ENCODE measurements around the gene HOXB7. TPM values are rescaled to one million over a fixed set of nuclear protein-coding genes. Genes with fewer than 3 reads are reported as not detected.

The HOXB7 gene
- total RNA-seq, 2 experiments from 2014 or later: 1.7 TPM

DNA sequence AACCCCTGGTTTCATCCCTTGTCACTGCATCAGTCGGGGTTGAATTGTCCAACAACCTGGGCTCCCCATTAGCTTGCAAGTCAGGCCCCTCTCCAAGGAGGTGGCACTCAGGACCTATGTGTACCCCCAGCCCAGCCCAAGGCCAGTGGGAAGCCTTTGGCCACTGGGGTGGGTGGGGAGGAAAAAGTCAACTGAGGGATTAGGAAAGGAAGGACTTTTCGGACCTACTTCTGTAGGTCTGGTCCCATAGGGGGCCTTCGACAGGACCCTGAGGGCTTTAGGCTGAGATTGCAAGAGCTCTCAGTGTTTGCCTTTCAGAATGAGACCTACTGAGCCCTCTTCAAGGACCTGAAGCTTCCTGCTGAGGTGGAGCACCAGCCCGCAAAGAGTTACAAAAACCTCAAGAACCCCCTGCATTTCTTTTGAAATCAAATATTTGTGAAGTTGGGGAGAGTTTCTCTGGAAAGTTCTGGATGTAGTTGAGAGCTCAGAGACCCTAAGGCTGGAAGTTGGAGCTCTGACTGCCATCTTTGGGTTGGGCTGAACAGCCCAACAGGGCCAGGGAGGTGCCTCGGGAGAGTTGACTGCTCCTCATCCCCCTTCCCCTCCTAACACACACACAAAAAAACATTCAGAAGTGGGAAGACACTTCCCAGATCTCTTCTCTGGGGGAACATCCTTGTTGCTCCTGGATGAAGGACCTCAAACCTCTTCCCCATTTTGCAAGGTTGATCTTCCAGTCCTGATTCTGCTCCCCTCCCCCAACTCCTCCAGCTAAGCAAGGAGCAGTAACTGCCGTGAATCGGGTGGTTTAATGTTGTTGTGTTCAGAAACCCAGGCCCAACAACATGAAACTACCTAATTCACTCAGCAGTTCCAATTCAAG, 21.1 kb upstream of the HOXB7 start:
- H3K9me3 Mint-ChIP-seq (ENCODE audit: low read depth): no peaks in the 10 kb centered on the region
- ATAC-seq: peak; percentile 54
- peak; percentile 65 for DNase-seq
- H3K4me1 Mint-ChIP-seq: peaks cover 37% of the 10 kb centered on the region
- H3K4me3 Mint-ChIP-seq: peak overlapping the region; percentile 64
- CTCF ChIA-PET: interaction anchor here (0.6 to 13.1 kb wide), 15 partner anchors 9 to 551 kb away, joined by 3 to 190 read pairs (median 5); partner anchors contain the start of gene HOXB9
- H3K27me3 Mint-ChIP-seq: peaks cover 85% of the 10 kb centered on the region
- H3K36me3 Mint-ChIP-seq: peaks cover 3% of the 10 kb centered on the region
- H3K27ac Mint-ChIP-seq: peak overlapping the region; percentile 88

DNA sequence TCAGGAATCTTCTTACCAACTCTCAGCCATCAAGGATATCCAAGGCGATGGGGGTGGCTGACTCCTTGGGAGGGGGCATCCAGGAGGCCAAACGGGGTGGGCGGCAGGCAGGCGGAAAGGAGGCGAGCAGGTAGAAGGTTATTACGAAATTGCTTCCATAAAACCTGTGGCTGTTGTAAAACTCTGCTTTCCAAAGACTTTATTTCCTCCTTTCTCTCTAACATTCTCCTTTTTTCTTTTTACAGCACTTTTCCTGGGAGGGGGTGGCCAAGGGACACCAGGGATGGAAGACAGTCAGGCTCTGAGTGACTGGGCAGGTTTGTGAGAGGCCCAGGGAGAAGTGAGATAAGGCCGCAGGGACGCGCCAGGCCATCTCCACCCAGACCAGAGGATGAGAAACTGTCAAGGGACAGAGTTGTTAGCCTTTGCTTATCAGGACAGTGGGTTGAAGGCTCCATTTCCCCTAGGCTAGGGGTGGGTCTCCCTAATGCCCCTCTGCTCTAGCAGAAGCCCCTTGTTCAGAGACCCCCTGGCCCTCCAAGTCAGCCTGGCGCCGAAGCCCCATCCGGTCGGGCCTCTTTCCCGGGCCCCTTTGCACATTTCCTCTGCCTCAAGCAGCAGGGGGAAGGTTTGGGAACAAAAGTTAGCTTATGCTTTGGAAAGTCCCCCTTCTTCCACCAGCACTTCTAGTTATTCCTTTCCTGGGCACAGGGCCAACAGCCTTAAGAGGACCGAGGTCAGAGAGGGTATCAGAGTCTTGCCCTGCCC, 20.3 kb upstream of the HOXB7 start:
- H3K9me3 Mint-ChIP-seq (ENCODE audit: low read depth): no peaks in the 10 kb centered on the region
- H3K36me3 Mint-ChIP-seq: peaks cover 3% of the 10 kb centered on the region
- peaks cover 82% of the 10 kb centered on the region for H3K27me3 Mint-ChIP-seq
- no peak for DNase-seq
- CTCF ChIA-PET: interaction anchor here (0.8 to 13.1 kb wide), 4 partner anchors 8 to 253 kb away, joined by 3 to 190 read pairs (median 5); partner anchors contain the start of gene HOXB9
- H3K27ac Mint-ChIP-seq: peak overlapping the region; percentile 88
- peaks cover 37% of the 10 kb centered on the region for H3K4me1 Mint-ChIP-seq
- no peak overlapping the region for H3K4me3 Mint-ChIP-seq
- no peak for ATAC-seq

DNA sequence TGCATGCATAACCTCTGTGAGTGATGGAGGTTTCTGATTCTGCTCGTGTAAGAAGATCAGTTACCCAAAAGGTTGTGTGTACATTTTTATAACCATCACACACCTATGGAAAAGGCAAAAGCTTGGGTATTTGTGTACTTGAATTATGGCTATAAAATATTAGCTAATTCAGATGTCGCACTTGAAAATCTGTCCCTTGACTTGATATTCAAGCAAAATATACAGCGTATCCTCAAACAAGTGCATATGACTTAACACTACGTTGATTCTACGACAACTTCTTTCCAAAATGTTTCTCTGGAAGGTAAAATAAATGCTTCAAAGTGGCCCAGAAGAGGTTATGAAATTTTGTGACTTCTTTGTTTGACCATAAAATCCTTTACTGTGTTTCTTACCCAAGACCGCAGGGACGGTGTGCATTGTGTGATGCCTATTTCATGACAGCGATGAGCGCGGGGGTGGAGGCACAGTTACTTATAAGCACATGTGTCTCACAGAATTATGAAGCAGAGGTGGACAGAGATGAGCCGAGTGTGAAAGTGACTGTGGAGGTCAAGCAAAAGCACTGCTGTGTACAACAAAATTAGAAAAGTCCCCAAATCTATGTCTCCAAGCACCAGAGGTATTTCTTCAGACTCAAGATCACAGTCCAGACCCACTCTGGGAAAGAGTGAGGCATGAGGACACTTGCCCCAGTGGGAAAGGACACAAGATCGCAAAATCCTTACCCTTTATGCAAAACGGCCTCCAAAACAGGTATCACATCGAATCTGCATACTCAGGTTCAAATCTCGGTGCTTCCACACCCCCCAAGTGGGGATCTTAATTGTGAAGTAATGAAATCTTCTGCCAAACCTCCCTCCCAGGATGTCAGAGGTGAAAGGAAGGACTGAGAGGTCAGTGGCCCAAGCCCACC, 19.4 kb upstream of the HOXB7 start:
- no peak overlapping the region for H3K27ac Mint-ChIP-seq

DNA sequence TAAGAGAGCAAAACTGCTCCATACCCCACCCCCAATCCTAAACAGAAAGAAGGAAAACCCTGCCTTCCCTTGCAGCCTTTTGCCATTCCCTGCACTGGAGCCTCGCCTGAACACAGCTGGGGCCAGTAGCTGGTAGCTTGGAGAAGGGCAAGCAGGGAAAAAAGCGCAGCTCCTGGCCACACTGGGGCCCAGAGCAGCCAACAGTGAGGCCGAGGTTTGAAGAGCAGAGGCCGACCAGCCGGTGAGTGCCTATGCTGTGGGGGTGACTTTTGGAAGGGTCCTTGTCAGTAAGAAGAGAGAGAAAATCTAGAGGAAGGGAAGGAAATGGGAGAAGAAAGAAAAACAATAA, 18.6 kb upstream of the HOXB7 start:
- H3K4me3 Mint-ChIP-seq: no peak overlapping the region
- no peak overlapping the region for H3K27ac Mint-ChIP-seq
- peaks cover 38% of the 10 kb centered on the region for H3K4me1 Mint-ChIP-seq
- DNase-seq (no peak), ATAC-seq (no peak)
- peaks cover 73% of the 10 kb centered on the region for H3K27me3 Mint-ChIP-seq
- peaks cover 3% of the 10 kb centered on the region for H3K36me3 Mint-ChIP-seq
- CTCF ChIA-PET: interaction anchor here (1.2 to 2.4 kb wide), 3 partner anchors 11 to 36 kb away, joined by 4 to 14 read pairs (median 5); partner anchors contain the start of gene HOXB5
- no peaks in the 10 kb centered on the region for H3K9me3 Mint-ChIP-seq (ENCODE audit: low read depth)

More for the DNA sequence above, 19.4 kb upstream of the HOXB7 start:
- ATAC-seq (no peak), DNase-seq (no peak)
- Mint-ChIP-seq H3K4me1 (peaks cover 40% of the 10 kb centered on the region), H3K9me3 (ENCODE audit: low read depth) (no peaks in the 10 kb centered on the region), H3K27me3 (peaks cover 78% of the 10 kb centered on the region), H3K36me3 (peaks cover 3% of the 10 kb centered on the region), H3K4me3 (no peak overlapping the region)
- CTCF ChIA-PET: interaction anchor here (1.2 to 2.4 kb wide), 3 partner anchors 12 to 37 kb away, joined by 4 to 14 read pairs (median 5); partner anchors contain the start of gene HOXB5

DNA sequence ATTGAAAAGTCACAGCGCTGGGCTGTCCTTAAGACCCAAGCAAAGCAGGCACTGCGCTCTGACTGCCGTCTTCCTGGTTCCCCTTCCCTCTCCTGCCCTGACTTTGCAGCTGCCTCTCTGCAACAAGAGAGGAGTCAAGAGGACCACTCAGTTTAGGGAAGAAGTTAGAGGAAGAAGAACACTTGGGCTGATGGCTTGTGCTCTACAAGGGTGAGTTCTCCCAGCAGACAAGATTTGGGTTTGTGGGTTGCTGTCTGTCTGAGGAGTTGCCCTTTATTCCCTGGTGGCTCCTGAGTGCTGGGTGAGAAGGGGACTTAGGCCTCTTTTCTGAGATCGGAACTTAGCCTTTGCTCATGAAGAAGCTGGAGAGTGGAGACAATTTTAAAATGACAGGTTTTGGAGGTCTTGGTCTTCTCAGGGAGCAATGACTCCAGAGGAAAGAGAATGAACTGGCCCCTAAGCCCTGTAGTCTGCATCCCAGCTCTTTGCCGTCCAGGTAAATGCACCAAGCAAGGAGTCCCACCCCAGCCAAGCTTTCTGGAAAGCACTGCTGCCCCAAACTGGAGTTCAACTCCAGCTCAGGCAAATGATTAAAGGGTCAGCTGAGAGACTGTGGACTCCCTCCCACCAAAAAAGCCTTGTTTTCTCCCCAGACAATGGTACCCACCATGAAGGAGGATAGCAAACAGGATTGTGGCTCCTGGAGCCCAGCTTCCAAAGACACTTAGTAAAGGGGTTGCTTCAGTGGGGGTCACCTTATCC, 18.0 kb upstream of the HOXB7 start:
- peaks cover 3% of the 10 kb centered on the region for H3K36me3 Mint-ChIP-seq
- DNase-seq (no peak), ATAC-seq (no peak)
- no peak overlapping the region for H3K27ac Mint-ChIP-seq
- no peak overlapping the region for H3K4me3 Mint-ChIP-seq
- H3K4me1 Mint-ChIP-seq: peaks cover 38% of the 10 kb centered on the region
- H3K27me3 Mint-ChIP-seq: peaks cover 73% of the 10 kb centered on the region
- CTCF ChIA-PET: interaction anchor here (1.2 to 2.4 kb wide), 3 partner anchors 10 to 36 kb away, joined by 4 to 14 read pairs (median 5); partner anchors contain the start of gene HOXB5
- no peaks in the 10 kb centered on the region for H3K9me3 Mint-ChIP-seq (ENCODE audit: low read depth)

DNA sequence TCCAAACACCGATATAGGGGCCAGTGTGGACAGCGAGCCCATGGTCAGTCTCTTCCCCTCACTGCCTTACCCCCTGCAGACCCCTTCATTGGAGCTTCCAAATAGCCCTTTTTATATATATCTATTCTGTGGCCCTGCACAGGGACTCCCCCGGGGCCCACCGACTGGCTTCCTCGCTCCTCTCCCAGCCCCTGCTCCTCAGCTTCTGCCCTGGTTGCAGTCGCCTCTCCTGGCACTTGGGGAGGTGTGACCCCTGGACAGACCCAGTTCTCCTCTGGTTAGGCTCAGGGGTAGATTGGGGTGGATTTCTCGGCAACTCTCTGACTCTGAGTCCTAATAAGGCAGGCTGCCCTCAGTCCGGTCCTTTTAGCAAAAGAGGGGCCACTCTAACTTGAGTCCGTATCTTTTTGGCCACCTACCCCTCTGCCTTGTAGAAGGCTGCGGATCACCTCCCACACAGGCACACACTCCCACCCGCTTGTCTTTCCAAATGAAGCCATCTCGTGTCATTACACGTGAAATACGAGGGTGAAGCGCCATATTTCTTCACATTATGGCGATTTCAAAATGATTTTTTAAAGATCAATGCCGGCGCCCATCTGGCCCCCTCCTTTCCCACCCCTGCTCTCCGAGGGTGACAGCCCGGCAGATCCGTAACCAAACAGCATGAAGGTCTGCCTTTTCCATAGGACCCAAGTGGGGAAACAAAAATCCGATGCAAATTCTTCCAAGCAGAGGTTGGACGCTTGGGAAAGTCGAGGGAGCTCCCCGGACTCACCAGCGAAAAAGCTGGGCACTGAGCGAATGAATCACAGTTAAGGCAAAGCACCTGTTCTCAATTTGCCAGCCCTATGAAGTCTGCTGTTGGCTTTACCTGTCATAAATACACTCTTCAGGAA, 17.1 kb upstream of the HOXB7 start:
- Mint-ChIP-seq H3K4me1 (peaks cover 38% of the 10 kb centered on the region), H3K36me3 (peaks cover 2% of the 10 kb centered on the region), H3K27ac (no peak overlapping the region), H3K9me3 (ENCODE audit: low read depth) (no peaks in the 10 kb centered on the region), H3K4me3 (no peak overlapping the region), H3K27me3 (peaks cover 74% of the 10 kb centered on the region)
- ATAC-seq (no peak), DNase-seq (no peak)
- CTCF ChIA-PET: interaction anchor here (2.1 to 11.2 kb wide), 3 partner anchors 9 to 35 kb away, joined by 4 to 190 read pairs (median 14); partner anchors contain the start of gene HOXB5

DNA sequence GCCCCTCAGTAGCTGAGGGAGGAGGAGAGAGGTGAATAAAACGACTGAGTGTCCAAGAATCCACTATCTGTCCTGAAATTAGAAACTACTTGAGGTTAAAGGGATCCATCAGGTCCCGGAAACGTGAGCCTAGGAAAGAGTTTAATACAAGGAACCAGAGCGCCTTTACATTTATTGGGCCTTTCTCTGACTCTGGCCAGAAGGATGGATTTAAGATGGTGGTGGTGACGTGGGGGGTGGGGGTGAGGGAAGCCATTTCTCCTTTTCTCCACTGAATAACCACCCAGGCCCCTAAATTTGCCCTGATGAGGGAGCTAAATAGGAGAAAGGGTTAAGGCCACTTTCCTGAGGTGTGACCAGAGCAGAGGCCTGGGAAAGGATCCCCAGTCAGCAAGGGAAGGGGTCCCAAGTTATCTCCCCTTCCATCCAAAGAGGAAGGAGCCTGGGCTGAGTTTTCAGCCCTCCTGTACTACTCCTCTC, 16.3 kb upstream of the HOXB7 start:
- ATAC-seq (no peak), DNase-seq (no peak)
- no peaks in the 10 kb centered on the region for H3K9me3 Mint-ChIP-seq (ENCODE audit: low read depth)
- peak overlapping the region; percentile 75 for H3K4me3 Mint-ChIP-seq
- peak overlapping the region; percentile 87 for H3K27ac Mint-ChIP-seq
- peaks cover 31% of the 10 kb centered on the region for H3K4me1 Mint-ChIP-seq
- peaks cover 2% of the 10 kb centered on the region for H3K36me3 Mint-ChIP-seq
- H3K27me3 Mint-ChIP-seq: peaks cover 75% of the 10 kb centered on the region
- CTCF ChIA-PET: interaction anchor here (1.4 to 11.2 kb wide), 4 partner anchors 10 to 656 kb away, joined by 6 to 190 read pairs (median 6); partner anchors contain the start of genes CDK5RAP3 and HOXB5

DNA sequence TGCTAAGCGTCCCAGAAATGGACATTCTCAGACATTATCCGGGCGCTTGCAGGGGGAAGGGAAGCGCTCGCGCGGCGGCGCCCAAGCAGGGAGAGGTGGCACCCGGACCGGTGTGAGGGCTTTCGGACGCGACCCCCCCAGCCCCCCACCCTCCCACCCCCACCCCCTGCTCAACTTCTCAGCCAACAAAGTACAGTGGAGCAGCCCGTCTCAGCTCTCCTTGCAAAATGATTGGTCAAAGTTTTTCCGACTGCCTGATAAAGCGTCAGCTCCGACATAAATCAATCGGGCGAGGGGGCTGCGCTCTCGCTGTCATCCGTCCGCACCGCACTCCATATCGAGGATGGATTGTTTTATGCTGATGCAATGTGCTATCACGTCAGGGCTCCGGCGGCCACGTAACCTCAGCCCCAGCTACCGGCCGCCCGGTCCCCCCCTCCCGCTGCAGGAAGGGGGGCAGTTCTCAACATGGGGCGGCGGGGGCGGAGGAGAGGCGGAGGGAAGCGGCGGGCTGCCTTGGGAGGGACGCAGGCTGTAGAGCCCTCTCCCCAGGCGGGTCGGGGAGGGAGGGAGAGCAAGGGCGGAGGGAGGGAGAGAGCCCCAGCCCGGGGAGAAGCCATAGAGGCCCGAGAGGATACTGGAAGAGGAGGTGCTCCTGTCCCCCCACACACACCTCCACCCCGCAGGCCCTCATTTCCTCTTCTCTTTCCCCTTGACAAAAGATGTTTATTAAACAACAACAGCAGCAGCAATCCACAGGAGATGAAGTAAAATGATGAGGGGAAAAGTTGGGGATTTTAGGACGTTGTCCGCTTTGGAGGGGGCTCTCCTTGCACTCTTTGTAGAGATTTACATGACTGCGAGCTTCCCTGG, 15.7 kb upstream of the HOXB7 start, which contains the start of gene HOXB9:
Gene HOXB9, minus strand, starts transcription at position 114 of the 873 bp plus-strand sequence. Its CDS starts 89 bp downstream, at position 25.
- Mint-ChIP-seq H3K4me3 (peak within 1 kb of the TSS; percentile 75), H3K36me3 (peaks cover 2% of the 10 kb centered on the region), H3K27ac (peak within 1 kb of the TSS; percentile 87), H3K9me3 (ENCODE audit: low read depth) (no peaks in the 10 kb centered on the region), H3K4me1 (peaks cover 24% of the 10 kb centered on the region), H3K27me3 (peaks cover 80% of the 10 kb centered on the region)
- CTCF ChIA-PET: interaction anchor here (0.7 to 11.2 kb wide), 12 partner anchors 9 to 655 kb away, joined by 3 to 190 read pairs (median 6); partner anchors contain the start of genes CDK5RAP3 and HOXB5
- peak; percentile 66 for ATAC-seq
- peak; percentile 82 for DNase-seq

DNA sequence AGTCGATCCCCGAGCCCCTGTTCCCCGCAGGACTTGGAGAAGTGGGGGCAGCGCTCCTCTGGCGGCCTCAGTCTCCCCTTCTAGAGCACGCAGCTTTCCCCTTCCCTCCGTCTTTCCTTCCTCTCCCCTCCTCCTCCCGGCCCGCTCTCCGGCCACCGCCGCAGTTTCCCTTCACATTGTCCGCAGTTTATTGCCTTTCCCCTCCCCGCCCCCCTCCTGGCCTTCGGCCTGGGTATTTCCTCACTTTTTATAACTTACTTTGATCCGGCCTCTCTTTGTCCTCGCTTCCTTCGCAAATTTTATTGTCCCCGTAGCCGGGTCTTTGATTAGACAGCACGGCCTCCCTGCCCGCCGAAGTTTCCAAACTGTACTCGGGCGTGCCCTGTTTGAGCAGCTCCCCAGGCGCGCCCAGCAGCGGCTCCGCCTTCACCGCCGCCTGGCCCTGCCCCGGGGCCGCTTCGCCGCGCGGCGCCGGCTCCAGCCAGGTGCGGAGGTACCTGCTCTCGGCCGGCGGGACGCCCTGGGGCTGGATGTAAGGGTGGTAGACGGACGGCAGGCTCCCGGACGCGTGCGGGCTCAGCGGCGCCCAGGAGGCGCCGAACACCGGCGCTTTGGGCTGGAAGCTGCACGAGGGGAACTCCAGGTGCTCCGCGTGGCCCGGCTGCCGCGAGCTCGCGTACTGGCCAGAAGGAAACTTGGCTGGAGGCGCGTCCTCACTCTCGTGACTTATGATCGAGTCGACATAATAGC, 14.9 kb upstream of the HOXB7 start:
- Mint-ChIP-seq H3K4me1 (peaks cover 19% of the 10 kb centered on the region), H3K9me3 (ENCODE audit: low read depth) (no peaks in the 10 kb centered on the region), H3K36me3 (peaks cover 2% of the 10 kb centered on the region), H3K27me3 (peaks cover 84% of the 10 kb centered on the region), H3K4me3 (peak overlapping the region; percentile 75), H3K27ac (peak overlapping the region; percentile 76)
- ATAC-seq: peak; percentile 75
- DNase-seq: peak; percentile 60
- CTCF ChIA-PET: interaction anchor here (0.6 to 11.2 kb wide), 17 partner anchors 8 to 654 kb away, joined by 3 to 190 read pairs (median 4); partner anchors contain the start of genes CDK5RAP3, HOXB5 and PRAC2

Measured in activated CD8-positive, alpha-beta memory T cell treated with anti-CD3 and anti-CD28 coated beads, Interleukin-2, amount 10 ng/mL, durations not matched to agents 7 days and 5 days (primary cell).